ENCODE measurements around the gene GRK7.
A peak's percentile ranks its signal among the peaks of the same experiment; 100 is the strongest.

GRK7 gene

GRCh38 chr3:141729240-141729639 lies 34.0 kb upstream of the GRK7 start:
- Histone ChIP-seq H3K9me3 (ENCODE audit: low read length) (no peaks in the 10 kb centered on the region), H3K79me2 (ENCODE audit: insufficient read depth, low read length) (no peaks in the 10 kb centered on the region), H3K9me2 (ENCODE audit: low read depth, low read length) (no peaks in the 10 kb centered on the region), H3K9ac (ENCODE audit: low read length) (no peak overlapping the region), H3K4me1 (ENCODE audit: insufficient read depth, low read length, severe bottlenecking) (no peaks in the 10 kb centered on the region), H4K20me1 (ENCODE audit: insufficient read depth, low read length) (no peaks in the 10 kb centered on the region), H3K36me3 (ENCODE audit: insufficient read depth, low read length) (no peaks in the 10 kb centered on the region), H3K27me3 (ENCODE audit: insufficient read depth, low read length) (no peaks in the 10 kb centered on the region), H3F3A (ENCODE audit: insufficient read depth, low read length) (no peaks in the 10 kb centered on the region), H3K27ac (ENCODE audit: low read depth, low read length, poor library complexity, severe bottlenecking) (no peak overlapping the region), H2AFZ (ENCODE audit: low read length) (no peak overlapping the region), H3K4me3 (ENCODE audit: low read depth, low read length, poor library complexity, severe bottlenecking) (no peak overlapping the region), H3K4me2 (ENCODE audit: low read length) (no peak overlapping the region)
- TF ChIP-seq CTCF (IDR thresholded peaks at IDR 0.05; ENCODE audit: low read length): peak; percentile 60
- no peak for TF ChIP-seq EZH2 (IDR thresholded peaks at IDR 0.05; ENCODE audit: borderline replicate concordance, low read length)

DNA sequence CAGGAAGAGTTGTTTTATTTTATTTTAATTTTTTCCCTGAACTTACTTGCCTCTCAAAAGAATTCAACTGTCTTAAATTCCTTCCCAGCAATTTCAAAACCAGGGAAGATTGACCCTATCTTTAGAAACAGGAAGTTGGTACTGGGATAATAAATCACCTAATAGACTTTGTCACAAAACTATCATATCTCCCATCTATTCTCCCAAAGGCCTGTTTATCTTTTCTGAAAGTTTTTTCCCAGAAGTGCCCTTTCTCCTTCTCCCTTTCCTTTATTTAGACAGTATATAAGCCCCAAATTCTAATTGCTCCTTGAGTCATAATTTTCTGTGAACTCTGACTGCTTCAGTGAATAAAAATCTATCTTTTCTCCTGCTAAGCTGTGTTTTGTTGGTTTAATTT lies 28.0 kb upstream of the GRK7 start:
- H3F3A ChIP-seq (ENCODE audit: insufficient read depth, low read length): no peaks in the 10 kb centered on the region
- no peaks in the 10 kb centered on the region for H3K9me3 ChIP-seq (ENCODE audit: low read length)
- H3K27me3 ChIP-seq (ENCODE audit: insufficient read depth, low read length): no peaks in the 10 kb centered on the region
- H3K79me2 ChIP-seq (ENCODE audit: insufficient read depth, low read length): peaks cover 18% of the 10 kb centered on the region
- no peaks in the 10 kb centered on the region for H4K20me1 ChIP-seq (ENCODE audit: insufficient read depth, low read length)
- H3K9me2 ChIP-seq (ENCODE audit: low read depth, low read length): no peaks in the 10 kb centered on the region
- TF ChIP-seq CTCF (IDR thresholded peaks at IDR 0.05; ENCODE audit: low read length) (no peak), EZH2 (IDR thresholded peaks at IDR 0.05; ENCODE audit: borderline replicate concordance, low read length) (no peak)
- no peak overlapping the region for H3K9ac ChIP-seq (ENCODE audit: low read length)
- H3K4me2 ChIP-seq (ENCODE audit: low read length): no peak overlapping the region
- H3K4me1 ChIP-seq (ENCODE audit: insufficient read depth, low read length, severe bottlenecking): peaks cover 25% of the 10 kb centered on the region
- no peaks in the 10 kb centered on the region; the same call in 1 of the 2 replicates for H3K36me3 ChIP-seq (ENCODE audit: insufficient read depth, low read length)
- H3K4me3 ChIP-seq (ENCODE audit: low read depth, low read length, poor library complexity, severe bottlenecking): no peak overlapping the region
- no peak overlapping the region for H2AFZ ChIP-seq (ENCODE audit: low read length)
- H3K27ac ChIP-seq (ENCODE audit: low read depth, low read length, poor library complexity, severe bottlenecking): no peak overlapping the region

DNA sequence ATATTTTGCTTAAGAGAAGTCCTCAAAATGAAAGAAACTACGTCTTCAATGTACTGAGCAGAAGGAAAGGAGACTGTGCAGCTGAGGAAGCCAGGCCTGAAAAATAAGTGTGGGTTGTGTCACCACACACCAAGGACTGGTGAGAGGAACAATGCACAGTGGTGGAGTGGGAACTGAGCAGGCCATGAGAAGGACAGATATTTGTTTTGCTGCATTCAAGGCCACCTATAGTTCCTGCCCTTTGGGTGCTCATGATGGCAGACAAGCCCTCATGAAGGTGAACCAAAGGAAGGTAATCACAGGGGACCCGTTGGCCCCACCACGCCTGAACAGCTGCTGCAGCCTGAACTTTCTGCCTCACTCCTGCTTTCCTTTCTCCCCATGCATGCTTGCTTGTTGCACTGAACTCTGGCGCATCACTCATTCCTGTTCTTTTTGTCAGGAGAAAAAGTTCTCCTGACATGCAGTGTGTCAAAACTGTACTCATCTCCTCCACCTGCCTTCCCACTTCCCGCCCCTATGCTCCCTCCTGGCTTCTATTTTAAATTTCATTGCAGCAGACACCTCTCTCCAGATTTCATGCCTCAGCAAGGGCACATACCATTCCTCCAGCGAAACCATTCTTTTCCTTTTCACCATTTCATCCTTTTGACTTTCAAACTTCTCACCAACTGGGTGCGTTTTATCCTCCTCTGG lies 27.3 kb upstream of the GRK7 start:
- Histone ChIP-seq H3K9me3 (ENCODE audit: low read length) (no peaks in the 10 kb centered on the region), H3K4me2 (ENCODE audit: low read length) (no peak overlapping the region), H3F3A (ENCODE audit: insufficient read depth, low read length) (no peaks in the 10 kb centered on the region), H3K79me2 (ENCODE audit: insufficient read depth, low read length) (peaks cover 25% of the 10 kb centered on the region), H3K9ac (ENCODE audit: low read length) (no peak overlapping the region), H4K20me1 (ENCODE audit: insufficient read depth, low read length) (no peaks in the 10 kb centered on the region), H3K4me1 (ENCODE audit: insufficient read depth, low read length, severe bottlenecking) (peaks cover 33% of the 10 kb centered on the region), H3K36me3 (ENCODE audit: insufficient read depth, low read length) (peaks cover 4% of the 10 kb centered on the region; the same call in 1 of the 2 replicates), H3K9me2 (ENCODE audit: low read depth, low read length) (no peaks in the 10 kb centered on the region), H3K4me3 (ENCODE audit: low read depth, low read length, poor library complexity, severe bottlenecking) (no peak overlapping the region), H3K27me3 (ENCODE audit: insufficient read depth, low read length) (no peaks in the 10 kb centered on the region), H2AFZ (ENCODE audit: low read length) (0 out of 2 replicates have a peak overlapping the region, but pooled peaks have one; percentile 11), H3K27ac (ENCODE audit: low read depth, low read length, poor library complexity, severe bottlenecking) (no peak overlapping the region)
- TF ChIP-seq EZH2 (IDR thresholded peaks at IDR 0.05; ENCODE audit: borderline replicate concordance, low read length): no peak
- no peak for TF ChIP-seq CTCF (IDR thresholded peaks at IDR 0.05; ENCODE audit: low read length)

Measured in OCI-LY1 (cell line).